Fibroblast of the aortic adventitia (primary cell): ENCODE results near the gene ATP8B1. TPM values are rescaled to one million over a fixed set of nuclear protein-coding genes. Genes with fewer than 3 reads are reported as not detected.

Experiments used
- DNase-seq: peaks from one replicate; pipeline ENCODE4 v3.0.0-alpha.2; 2010; ENCODE audit warnings: low read depth
- H3K4me3 ChIP-seq: 2 replicates; pipeline ENCODE4 v1.5.1; 2011; ENCODE audit warnings: low read depth, mild to moderate bottlenecking, control low read depth, low read length, moderate library complexity
- CTCF ChIP-seq: IDR thresholded peaks from 2 replicates; pipeline ENCODE4 v1.5.1; 2011; ENCODE audit warnings: mild to moderate bottlenecking, low read length, control low read depth, inconsistent platforms; ENCODE audit not compliant: insufficient read depth
- total RNA-seq: library from RNA; depleted of rRNA; stranded (reverse); fragments of >200 nt; gene quantifications from 2 replicates; pipeline ENCODE4 v1.2.3, GENCODE V29; 2012; ENCODE audit warnings: low replicate concordance

The ATP8B1 gene
- total RNA-seq, 1 donor = 80.4 TPM

DNA sequence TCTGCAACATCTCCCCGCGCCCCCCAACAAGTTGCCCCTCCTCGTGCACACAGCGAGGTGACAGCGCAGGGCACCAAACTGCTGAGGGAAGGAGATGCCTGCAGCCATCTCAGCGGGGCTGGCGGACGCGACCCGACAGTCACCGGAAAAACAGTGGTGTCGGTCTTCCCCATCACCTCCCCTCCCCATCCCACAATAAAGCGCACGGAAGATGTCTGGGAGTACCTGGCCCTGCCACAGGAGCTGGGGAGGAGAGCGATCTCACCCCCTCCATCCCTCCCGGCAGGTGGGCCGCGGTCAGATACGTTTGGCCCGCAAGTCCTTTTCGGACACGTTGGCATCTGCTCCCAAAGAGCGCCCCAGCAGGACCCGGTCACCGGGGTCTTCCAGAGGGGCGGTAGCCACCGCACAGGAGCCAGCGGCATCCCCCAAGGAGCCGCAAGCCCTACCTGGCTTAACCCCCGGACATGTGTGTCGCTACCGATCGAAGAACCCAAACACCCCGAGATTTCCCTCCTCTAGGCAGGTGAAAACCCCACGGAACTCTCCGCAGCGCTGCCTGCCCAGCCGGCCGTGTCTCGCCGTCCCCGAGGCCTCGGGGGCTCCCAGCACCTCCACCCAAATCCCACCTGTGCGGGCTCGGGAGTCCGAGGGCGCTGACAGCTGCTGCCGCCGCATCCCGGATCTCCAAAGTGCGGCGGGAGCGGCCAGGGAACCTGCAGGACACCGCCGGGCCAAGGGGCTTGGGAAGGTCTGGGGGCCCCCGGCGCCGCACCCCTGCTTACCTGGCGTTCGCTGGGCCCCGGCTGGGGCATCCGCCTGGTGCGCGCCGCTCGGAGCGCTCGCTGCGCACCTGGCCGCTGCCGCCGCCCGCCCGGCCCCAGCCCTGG, 657 bp downstream of the ATP8B1 start:
- TF ChIP-seq CTCF = no peak
- DNase-seq = no peak
- peak overlapping the region; percentile 94 for H3K4me3 ChIP-seq

GRCh38 chr18:57801761-57802212, 1.3 kb downstream of the ATP8B1 start:
- H3K4me3 ChIP-seq = peak overlapping the region; percentile 94
- no peak for DNase-seq
- TF ChIP-seq CTCF = no peak

- DNase-seq = no peak
- TF ChIP-seq CTCF = no peak
- H3K4me3 ChIP-seq = peak overlapping the region; percentile 94
These were observed 1.8 kb downstream of the ATP8B1 start for GRCh38 chr18:57801325-57801724.

DNA sequence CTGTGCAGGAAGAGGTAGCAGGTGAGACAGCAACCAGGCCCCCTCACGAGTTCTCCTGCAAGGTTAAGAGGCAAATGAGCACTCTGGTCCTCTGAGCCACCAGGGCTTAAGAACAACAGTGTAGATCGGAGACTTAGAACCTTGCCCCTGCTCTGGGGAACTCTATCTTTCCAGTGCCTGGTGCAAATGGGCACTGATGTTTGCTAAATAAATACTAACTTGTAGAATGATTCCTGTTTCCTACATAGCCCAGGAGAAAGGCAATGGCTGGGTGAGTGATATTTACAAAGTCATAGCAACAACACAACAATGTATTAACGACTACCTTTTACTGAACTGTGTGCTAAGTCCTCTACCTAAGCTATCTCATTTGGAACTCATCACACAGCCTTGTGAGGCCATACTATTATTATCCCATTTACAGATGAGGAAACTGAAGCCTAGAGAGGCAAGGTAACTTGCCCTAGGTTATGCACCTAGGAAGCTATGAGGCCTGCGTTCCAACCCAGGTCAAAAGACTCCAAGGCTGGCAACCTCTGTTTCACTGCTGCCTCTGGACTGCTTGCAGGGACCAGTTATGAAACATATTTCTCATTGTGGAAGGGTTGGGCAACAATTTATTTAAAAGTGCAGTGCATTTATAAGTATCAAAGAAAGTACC, 4.3 kb downstream of the ATP8B1 start:
- TF ChIP-seq CTCF = no peak
- no peak for DNase-seq
- H3K4me3 ChIP-seq = no peak overlapping the region

- no peak for DNase-seq
- H3K4me3 ChIP-seq = no peak overlapping the region
- TF ChIP-seq CTCF = no peak
These were observed 5.9 kb downstream of the ATP8B1 start for GRCh38 chr18:57797209-57797651.

- H3K4me3 ChIP-seq = no peak overlapping the region
- DNase-seq = no peak
- no peak for TF ChIP-seq CTCF
These were observed 8.0 kb downstream of the ATP8B1 start for GRCh38 chr18:57794951-57795728.
